ENCODE data around the gene SCGB3A2. TPM values are rescaled to one million over a fixed set of nuclear protein-coding genes. Genes with fewer than 3 reads are reported as not detected.

The SCGB3A2 gene
- not detected in 2 replicates for total RNA-seq

GRCh38 chr5:147878066-147878759 lies at the start of gene SCGB3A2:
Gene SCGB3A2, plus strand, starts transcription at chr5:147878711. Its CDS starts 93 bp downstream, at chr5:147878804.

GRCh38 chr5:147831465-147831864 lies 47.0 kb upstream of the SCGB3A2 start, which contains the start of gene SPINK1:
Gene SPINK1, minus strand, starts transcription at chr5:147831671. Its CDS starts 94 bp downstream, at chr5:147831577.

GRCh38 chr5:147906326-147907095 lies 28.0 kb downstream of the SCGB3A2 start, which contains the start of gene C5orf46:
Gene C5orf46, minus strand, starts transcription at chr5:147906538. Its CDS starts 37 bp downstream, at chr5:147906501.

Other genes starting within 250 kb of the SCGB3A2 start
- gene JAKMIP2, start 96.0 kb upstream of the SCGB3A2 start, total RNA-seq: under 0.01 TPM in 1 of 2 replicates, not detected in the other
- gene SPINK1, start 47.0 kb upstream of the SCGB3A2 start, total RNA-seq: not detected in 2 replicates
- 0.65 TPM in 1 of 2 replicates, not detected in the other for gene C5orf46, start 27.8 kb downstream of the SCGB3A2 start, total RNA-seq
- not detected in 2 replicates for gene SPINK5, start 185.3 kb downstream of the SCGB3A2 start, total RNA-seq

Data from cardiac atrium fibroblast (primary cell).